HS-27A (cell line): ENCODE results near the gene HBG1.

Source experiments
- DNase-seq: peaks from one replicate; pipeline ENCODE4 v3.0.0-alpha.2; 2012; ENCODE audit warnings: low read depth, missing footprints

The HBG1 gene

DNA sequence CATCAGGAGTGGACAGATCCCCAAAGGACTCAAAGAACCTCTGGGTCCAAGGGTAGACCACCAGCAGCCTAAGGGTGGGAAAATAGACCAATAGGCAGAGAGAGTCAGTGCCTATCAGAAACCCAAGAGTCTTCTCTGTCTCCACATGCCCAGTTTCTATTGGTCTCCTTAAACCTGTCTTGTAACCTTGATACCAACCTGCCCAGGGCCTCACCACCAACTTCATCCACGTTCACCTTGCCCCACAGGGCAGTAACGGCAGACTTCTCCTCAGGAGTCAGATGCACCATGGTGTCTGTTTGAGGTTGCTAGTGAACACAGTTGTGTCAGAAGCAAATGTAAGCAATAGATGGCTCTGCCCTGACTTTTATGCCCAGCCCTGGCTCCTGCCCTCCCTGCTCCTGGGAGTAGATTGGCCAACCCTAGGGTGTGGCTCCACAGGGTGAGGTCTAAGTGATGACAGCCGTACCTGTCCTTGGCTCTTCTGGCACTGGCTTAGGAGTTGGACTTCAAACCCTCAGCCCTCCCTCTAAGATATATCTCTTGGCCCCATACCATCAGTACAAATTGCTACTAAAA is 22.8 kb downstream of the HBG1 start, which contains the start of gene HBB:
HBB (minus strand) TSS at position 340 of the 579 bp plus-strand sequence; CDS start at position 290, 50 bp downstream.
- DNase-seq: no peak

DNA sequence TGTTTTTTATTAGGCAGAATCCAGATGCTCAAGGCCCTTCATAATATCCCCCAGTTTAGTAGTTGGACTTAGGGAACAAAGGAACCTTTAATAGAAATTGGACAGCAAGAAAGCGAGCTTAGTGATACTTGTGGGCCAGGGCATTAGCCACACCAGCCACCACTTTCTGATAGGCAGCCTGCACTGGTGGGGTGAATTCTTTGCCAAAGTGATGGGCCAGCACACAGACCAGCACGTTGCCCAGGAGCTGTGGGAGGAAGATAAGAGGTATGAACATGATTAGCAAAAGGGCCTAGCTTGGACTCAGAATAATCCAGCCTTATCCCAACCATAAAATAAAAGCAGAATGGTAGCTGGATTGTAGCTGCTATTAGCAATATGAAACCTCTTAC is 24.2 kb downstream of the HBG1 start:
- DNase-seq: no peak

DNA sequence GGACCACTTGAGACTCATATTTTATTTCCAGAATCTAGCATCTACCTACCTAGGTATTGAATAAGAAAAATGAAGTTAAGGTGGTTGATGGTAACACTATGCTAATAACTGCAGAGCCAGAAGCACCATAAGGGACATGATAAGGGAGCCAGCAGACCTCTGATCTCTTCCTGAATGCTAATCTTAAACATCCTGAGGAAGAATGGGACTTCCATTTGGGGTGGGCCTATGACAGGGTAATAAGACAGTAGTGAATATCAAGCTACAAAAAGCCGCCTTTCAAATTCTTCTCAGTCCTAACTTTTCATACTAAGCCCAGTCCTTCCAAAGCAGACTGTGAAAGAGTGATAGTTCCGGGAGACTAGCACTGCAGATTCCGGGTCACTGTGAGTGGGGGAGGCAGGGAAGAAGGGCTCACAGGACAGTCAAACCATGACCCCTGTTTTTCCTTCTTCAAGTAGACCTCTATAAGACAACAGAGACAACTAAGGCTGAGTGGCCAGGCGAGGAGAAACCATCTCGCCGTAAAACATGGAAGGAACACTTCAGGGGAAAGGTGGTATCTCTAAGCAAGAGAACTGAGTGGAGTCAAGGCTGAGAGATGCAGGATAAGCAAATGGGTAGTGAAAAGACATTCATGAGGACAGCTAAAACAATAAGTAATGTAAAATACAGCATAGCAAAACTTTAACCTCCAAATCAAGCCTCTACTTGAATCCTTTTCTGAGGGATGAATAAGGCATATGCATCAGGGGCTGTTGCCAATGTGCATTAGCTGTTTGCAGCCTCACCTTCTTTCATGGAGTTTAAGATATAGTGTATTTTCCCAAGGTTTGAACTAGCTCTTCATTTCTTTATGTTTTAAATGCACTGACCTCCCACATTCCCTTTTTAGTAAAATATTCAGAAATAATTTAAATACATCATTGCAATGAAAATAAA is 24.8 kb downstream of the HBG1 start:
- DNase-seq: no peak

DNA sequence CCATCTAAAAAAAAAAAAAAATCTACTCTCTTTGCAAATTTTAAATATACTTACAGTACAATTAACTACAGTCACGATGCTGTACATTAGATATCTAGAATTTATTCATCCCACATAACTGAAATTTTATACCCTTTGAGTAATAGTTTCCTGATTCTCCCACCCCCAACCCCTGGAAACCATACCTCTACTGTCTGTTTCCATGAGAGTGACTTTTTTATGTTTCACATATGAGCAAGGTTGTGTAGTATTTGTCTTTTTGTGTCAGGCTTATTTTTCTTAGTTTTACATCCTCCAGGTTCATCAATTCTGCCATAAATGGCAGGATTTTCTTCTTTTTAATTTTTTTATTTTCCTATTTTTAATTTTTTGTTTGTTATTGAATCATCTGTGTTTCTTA is 26.0 kb downstream of the HBG1 start:
- no peak for DNase-seq

DNA sequence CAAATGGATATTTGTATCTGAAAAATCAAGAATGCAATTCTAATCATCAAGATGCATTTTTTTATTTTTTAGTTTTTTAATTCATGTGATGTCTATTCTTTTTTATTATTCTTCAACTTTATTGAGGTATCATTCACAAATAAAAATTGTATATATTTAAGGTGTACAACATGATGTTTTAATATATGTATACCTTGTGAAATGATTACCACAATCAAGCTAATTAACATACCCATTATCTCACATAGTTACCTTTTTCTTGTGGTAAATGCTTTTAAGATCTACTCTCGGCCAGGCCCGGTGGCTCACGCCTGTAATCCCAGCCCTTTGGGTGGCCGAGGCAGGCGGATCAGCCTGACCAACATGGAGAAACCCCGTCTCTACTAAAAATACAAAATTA is 26.5 kb downstream of the HBG1 start:
- DNase-seq: no peak

DNA sequence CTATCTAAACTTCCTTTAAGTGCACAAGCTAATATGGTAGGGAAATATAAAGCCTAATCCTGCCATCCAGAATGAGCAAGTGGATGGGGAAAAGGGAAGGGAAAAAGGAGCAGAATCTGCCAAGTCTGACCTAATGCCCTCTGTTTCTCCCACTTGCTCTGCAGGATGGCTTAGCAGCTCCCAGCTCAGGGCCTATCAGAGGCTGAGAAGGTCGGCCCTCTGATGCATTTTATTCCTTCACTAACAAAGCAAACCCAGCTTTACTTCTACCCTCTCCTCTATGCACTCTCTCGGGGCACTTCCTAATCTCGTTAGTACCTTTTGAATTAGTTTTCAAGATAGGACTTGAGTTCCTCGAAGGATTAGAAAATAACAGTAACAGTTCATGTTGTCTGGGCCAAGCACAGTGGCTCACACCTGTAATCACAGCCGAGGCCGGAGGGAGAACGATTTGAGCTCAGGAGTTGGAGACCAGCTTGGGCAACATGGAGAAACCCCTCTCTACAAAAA is 39.2 kb downstream of the HBG1 start:
- DNase-seq: no peak

DNA sequence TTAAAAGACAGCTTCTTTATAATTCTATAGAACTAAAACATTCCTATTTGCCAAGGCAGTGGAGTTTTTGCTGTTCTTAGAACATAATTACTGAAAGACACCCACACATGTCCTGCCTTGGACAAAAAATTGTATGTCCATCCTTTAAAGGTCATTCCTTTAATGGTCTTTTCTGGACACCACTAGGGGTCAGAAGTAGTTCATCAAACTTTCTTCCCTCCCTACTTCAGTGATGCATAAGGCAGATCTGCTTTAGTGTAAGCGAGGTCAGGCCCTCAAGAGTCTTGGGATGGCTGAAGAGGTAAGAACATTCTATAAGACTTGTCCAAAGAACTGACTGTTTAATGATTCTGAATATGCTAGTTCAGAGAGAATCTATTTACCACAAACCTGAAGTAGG is 44.9 kb downstream of the HBG1 start:
- peak; percentile 71 for DNase-seq

DNA sequence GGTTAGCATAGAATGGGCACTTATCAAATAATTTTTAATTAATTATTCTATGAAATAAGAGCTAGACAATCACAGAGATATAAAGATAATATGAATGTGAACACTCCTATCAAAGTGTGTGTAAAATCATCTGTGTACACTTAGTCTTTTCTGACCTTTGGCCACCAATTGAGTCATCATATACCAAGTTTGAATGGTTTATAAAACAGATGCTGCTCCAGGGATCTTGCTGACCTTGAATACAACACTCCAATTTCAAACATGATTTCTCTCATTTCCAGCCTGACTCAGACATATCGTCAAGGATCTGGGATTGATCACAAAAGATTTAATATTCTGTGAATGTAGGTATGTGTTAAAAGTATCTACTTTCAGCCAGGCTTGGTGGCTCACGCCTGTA is 46.3 kb downstream of the HBG1 start:
- no peak for DNase-seq

DNA sequence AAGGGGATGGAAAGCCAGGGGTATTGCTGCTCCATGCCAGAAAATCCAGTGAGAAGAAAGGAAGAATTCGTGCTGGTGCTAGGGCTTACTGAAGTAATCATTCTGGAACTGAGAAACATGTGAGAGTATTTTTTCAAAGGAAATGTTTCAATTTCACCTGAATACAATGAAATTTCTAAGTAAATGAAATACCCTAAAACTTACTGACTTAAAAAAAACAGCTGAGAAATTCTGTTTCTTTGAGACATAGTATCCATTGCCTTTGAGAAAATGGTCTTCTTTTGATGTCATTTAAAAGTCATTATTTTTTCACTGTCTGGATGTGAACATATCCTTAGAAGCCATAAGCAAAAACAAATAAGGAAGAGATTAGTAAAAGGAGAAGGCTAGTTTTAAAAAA is 49.1 kb downstream of the HBG1 start, which contains the start of gene OR51V1:
OR51V1 (minus strand) TSS at position 101 of the 400 bp plus-strand sequence; CDS start at position 101, 0 bp downstream.
- DNase-seq: no peak

DNA sequence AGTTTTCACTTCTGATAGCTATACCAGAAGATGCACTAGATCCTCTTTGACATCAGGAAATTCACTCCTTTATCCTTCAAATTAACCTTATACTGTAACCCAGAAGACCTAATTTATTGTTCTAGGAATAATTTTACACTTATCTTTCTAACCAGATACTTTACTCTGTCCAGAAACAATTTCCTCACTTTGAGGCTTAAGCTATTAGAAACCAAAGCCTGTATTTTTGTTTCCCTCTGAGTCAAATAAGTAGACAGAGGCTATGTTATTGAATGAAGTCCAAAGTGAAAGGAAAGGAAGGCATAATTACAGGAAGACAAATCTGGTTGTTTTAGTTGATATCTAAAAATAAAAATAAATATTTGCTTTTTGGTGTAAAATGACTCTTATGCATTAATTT is 51.4 kb downstream of the HBG1 start:
- no peak for DNase-seq
